HG03064 (cell line): ENCODE results near the gene NUP214.
"Not testable (repeated sequence)": the region's sequence is repeated elsewhere in the genome, so short reads cannot be mapped to it uniquely, and the experiment has no call there.

ENCODE experiments used
- ATAC-seq: cut with Tn5 transposase; IDR thresholded peaks from one replicate; pipeline ENCODE4 v1.9.1; 2021; ENCODE audit warnings: low read depth; ENCODE audit not compliant: unreplicated experiment

Gene NUP214

GRCh38 chr9:131191032-131191431, 65.6 kb downstream of the NUP214 start:
- ATAC-seq = not testable (repeated sequence)

- no peak for ATAC-seq
These were observed 66.5 kb downstream of the NUP214 start for GRCh38 chr9:131191857-131192256.

GRCh38 chr9:131193051-131193450, 67.7 kb downstream of the NUP214 start:
- ATAC-seq = no peak

- ATAC-seq = no peak
These were observed 69.4 kb downstream of the NUP214 start for GRCh38 chr9:131194762-131195161.

GRCh38 chr9:131197160-131197911, 72.0 kb downstream of the NUP214 start:
- ATAC-seq = no peak

GRCh38 chr9:131198041-131198715, 72.8 kb downstream of the NUP214 start:
- no peak for ATAC-seq

- no peak for ATAC-seq
These were observed 76.5 kb downstream of the NUP214 start for GRCh38 chr9:131201856-131202255.

- no peak for ATAC-seq
These were observed 78.2 kb downstream of the NUP214 start for GRCh38 chr9:131203431-131204218.

- no peak for ATAC-seq
These were observed 78.9 kb downstream of the NUP214 start for GRCh38 chr9:131204285-131204684.

- ATAC-seq = no peak
These were observed 81.1 kb downstream of the NUP214 start for GRCh38 chr9:131206495-131206894.

- ATAC-seq = not testable (repeated sequence)
These were observed 86.5 kb downstream of the NUP214 start for GRCh38 chr9:131211920-131212319.

- no peak for ATAC-seq
These were observed 89.0 kb downstream of the NUP214 start for GRCh38 chr9:131214286-131214856.

GRCh38 chr9:131214876-131215275, 89.5 kb downstream of the NUP214 start:
- ATAC-seq = no peak

- no peak for ATAC-seq
These were observed 91.4 kb downstream of the NUP214 start for GRCh38 chr9:131216806-131217205.

- ATAC-seq = no peak
These were observed 92.1 kb downstream of the NUP214 start for GRCh38 chr9:131217331-131218031.

GRCh38 chr9:131218370-131218769, 93.0 kb downstream of the NUP214 start:
- no peak for ATAC-seq

- ATAC-seq = no peak
These were observed 95.1 kb downstream of the NUP214 start for GRCh38 chr9:131220485-131220884.

- no peak for ATAC-seq
These were observed 97.1 kb downstream of the NUP214 start for GRCh38 chr9:131222460-131222859.

GRCh38 chr9:131226226-131226625, 100.8 kb downstream of the NUP214 start:
- no peak for ATAC-seq
